Endothelial cell (in vitro differentiated cells): ENCODE measurements around the gene PTPRJ. TPM values are rescaled to one million over a fixed set of nuclear protein-coding genes. Genes with fewer than 3 reads are reported as not detected.

Source experiments
- DNase-seq: peaks from one replicate; pipeline ENCODE4 v3.0.0; 2021; ENCODE audit warnings: low spot score
- H3K27ac Mint-ChIP-seq: one replicate; pipeline ENCODE4 v1.8.0; 2021; ENCODE audit warnings: mixed read lengths, inconsistent platforms; ENCODE audit not compliant: unreplicated experiment
- H3K27me3 Mint-ChIP-seq: one replicate; pipeline ENCODE4 v1.8.0; 2021; ENCODE audit warnings: mild to moderate bottlenecking, moderate library complexity, mixed read lengths, inconsistent platforms; ENCODE audit not compliant: unreplicated experiment
- H3K36me3 Mint-ChIP-seq: one replicate; pipeline ENCODE4 v1.8.0; 2021; ENCODE audit warnings: mild to moderate bottlenecking, low read depth, mixed read lengths, inconsistent platforms; ENCODE audit not compliant: unreplicated experiment
- H3K4me1 Mint-ChIP-seq: one replicate; pipeline ENCODE4 v1.8.0; 2021; ENCODE audit warnings: mild to moderate bottlenecking, mixed read lengths, inconsistent platforms; ENCODE audit not compliant: unreplicated experiment
- H3K4me3 Mint-ChIP-seq: one replicate; pipeline ENCODE4 v1.8.0; 2021; ENCODE audit warnings: mild to moderate bottlenecking, mixed read lengths, inconsistent platforms; ENCODE audit not compliant: unreplicated experiment
- H3K9me3 Mint-ChIP-seq: one replicate; pipeline ENCODE4 v1.8.0; 2021; ENCODE audit warnings: mixed read lengths, inconsistent platforms; ENCODE audit not compliant: unreplicated experiment
- total RNA-seq: library from RNA; stranded (reverse); fragmentation: NEBNext Ultra II Directional; extraction: Animal tissue kit (Norgen Biotek cat#: 25700); gene quantifications from one replicate; pipeline ENCODE4 v1.2.1, GENCODE V29; 2021; ENCODE audit not compliant: unreplicated experiment
- TF ChIP-seq, protein P1 (sequence below): fragments of 200-600 bp; sonication (generic); IDR thresholded peaks from one replicate; pipeline ENCODE4 v1.5.0; 2021; ENCODE audit warnings: antibody characterized with exemption; ENCODE audit not compliant: unreplicated experiment

Gene PTPRJ
- total RNA-seq, 1 donor from 2014 or later, result 1.6 TPM

- Mint-ChIP-seq H3K36me3 (no peaks in the 10 kb centered on the region), H3K4me3 (no peak overlapping the region), H3K27ac (no peak overlapping the region), H3K9me3 (no peaks in the 10 kb centered on the region), H3K27me3 (peaks cover 3% of the 10 kb centered on the region), H3K4me1 (peaks cover 4% of the 10 kb centered on the region)
- TF ChIP-seq, protein P1, sequence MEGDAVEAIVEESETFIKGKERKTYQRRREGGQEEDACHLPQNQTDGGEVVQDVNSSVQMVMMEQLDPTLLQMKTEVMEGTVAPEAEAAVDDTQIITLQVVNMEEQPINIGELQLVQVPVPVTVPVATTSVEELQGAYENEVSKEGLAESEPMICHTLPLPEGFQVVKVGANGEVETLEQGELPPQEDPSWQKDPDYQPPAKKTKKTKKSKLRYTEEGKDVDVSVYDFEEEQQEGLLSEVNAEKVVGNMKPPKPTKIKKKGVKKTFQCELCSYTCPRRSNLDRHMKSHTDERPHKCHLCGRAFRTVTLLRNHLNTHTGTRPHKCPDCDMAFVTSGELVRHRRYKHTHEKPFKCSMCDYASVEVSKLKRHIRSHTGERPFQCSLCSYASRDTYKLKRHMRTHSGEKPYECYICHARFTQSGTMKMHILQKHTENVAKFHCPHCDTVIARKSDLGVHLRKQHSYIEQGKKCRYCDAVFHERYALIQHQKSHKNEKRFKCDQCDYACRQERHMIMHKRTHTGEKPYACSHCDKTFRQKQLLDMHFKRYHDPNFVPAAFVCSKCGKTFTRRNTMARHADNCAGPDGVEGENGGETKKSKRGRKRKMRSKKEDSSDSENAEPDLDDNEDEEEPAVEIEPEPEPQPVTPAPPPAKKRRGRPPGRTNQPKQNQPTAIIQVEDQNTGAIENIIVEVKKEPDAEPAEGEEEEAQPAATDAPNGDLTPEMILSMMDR, result no peak
- DNase-seq, result no peak
Measured at GRCh38 chr11:48123934-48124755, 143.8 kb downstream of the PTPRJ start.

- no peak for DNase-seq
- Mint-ChIP-seq H3K36me3 (no peaks in the 10 kb centered on the region), H3K9me3 (no peaks in the 10 kb centered on the region)
Measured at GRCh38 chr11:48124880-48125279, 144.5 kb downstream of the PTPRJ start.

GRCh38 chr11:48125866-48126265 is 145.5 kb downstream of the PTPRJ start:
- TF ChIP-seq, protein P1, result no peak
- no peak overlapping the region for H3K4me3 Mint-ChIP-seq
- H3K27me3 Mint-ChIP-seq, result peaks cover 6% of the 10 kb centered on the region

More at GRCh38 chr11:48124880-48125279, 144.5 kb downstream of the PTPRJ start:
- peaks cover 4% of the 10 kb centered on the region for H3K4me1 Mint-ChIP-seq
- no peak overlapping the region for H3K4me3 Mint-ChIP-seq
- TF ChIP-seq, protein P1, result no peak
- H3K27me3 Mint-ChIP-seq, result peaks cover 6% of the 10 kb centered on the region
- no peak overlapping the region for H3K27ac Mint-ChIP-seq

GRCh38 chr11:48127521-48128183 is 147.3 kb downstream of the PTPRJ start:
- H3K9me3 Mint-ChIP-seq, result no peaks in the 10 kb centered on the region
- TF ChIP-seq, protein P1, result no peak
- peaks cover 4% of the 10 kb centered on the region for H3K4me1 Mint-ChIP-seq
- H3K36me3 Mint-ChIP-seq, result no peaks in the 10 kb centered on the region
- DNase-seq, result no peak
- no peak overlapping the region for H3K4me3 Mint-ChIP-seq
- peaks cover 6% of the 10 kb centered on the region for H3K27me3 Mint-ChIP-seq
- no peak overlapping the region for H3K27ac Mint-ChIP-seq

More at GRCh38 chr11:48125866-48126265, 145.5 kb downstream of the PTPRJ start:
- no peaks in the 10 kb centered on the region for H3K9me3 Mint-ChIP-seq
- H3K27ac Mint-ChIP-seq, result no peak overlapping the region
- peaks cover 4% of the 10 kb centered on the region for H3K4me1 Mint-ChIP-seq
- DNase-seq, result no peak
- no peaks in the 10 kb centered on the region for H3K36me3 Mint-ChIP-seq
